Frontal cortex (tissue), 4 donors: ENCODE data around the gene SHLD2. TPM values are rescaled to one million over a fixed set of nuclear protein-coding genes. Genes with fewer than 3 reads are reported as not detected.
"Not testable (repeated sequence)": the region's sequence is repeated elsewhere in the genome, so short reads cannot be mapped to it uniquely, and the experiment has no call there.

Experiments used
- DNase-seq, 2 donors: peaks; one replicate each; pipeline ENCODE4 v3.0.0; 2012; ENCODE audit warnings: low spot score in 2 of 2
- FAIRE-seq: peaks from 2 replicates; lab custom pipeline; 2012; peaks lifted over from hg19 to GRCh38; lab: Jason Lieb, UNC
- total RNA-seq: library from RNA; depleted of rRNA; stranded (reverse); fragments of >200 nt; gene quantifications from one replicate; pipeline ENCODE4 v1.2.3, GENCODE V29; 2014
- donor health status: control.
- donor health status: control.
- donor health status: control.

The SHLD2 gene
- total RNA-seq, 1 donor from 2014 or later = 42.8 TPM

- not testable (repeated sequence) for DNase-seq, FAIRE-seq
These were observed 12.8 kb upstream of the SHLD2 start for GRCh38 chr10:87082219-87082618.

- FAIRE-seq, DNase-seq: not testable (repeated sequence)
These were observed 11.3 kb upstream of the SHLD2 start for GRCh38 chr10:87083576-87084290.

DNA sequence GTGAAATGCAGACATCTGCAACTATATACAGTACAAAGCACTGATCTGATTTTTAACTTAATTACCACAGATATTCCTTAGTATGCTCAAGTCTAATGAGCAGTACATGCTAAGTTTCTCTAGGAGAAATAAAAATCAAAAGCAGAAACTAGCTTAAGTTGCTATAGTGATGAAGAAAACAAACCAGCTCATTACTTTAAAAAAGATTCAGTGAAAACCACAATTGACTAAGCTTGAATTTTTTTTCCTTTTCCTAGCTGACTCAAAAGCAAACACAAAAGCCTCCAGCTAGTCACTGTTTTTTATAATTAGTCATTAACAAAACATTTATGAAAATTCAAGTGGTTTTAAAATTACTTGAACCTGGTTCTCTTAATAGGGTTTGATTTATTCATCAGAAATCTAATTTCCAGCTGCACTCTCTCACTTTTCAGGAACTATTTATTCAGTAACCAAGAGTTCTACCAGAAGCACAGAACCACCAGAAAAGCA, 10.7 kb upstream of the SHLD2 start:
- DNase-seq, FAIRE-seq: not testable (repeated sequence)

- FAIRE-seq (no peak), DNase-seq (no peak)
These were observed 9.5 kb upstream of the SHLD2 start for GRCh38 chr10:87085537-87085936.

GRCh38 chr10:87089746-87090145, 5.3 kb upstream of the SHLD2 start:
- FAIRE-seq = no peak
- DNase-seq = no peak

DNA sequence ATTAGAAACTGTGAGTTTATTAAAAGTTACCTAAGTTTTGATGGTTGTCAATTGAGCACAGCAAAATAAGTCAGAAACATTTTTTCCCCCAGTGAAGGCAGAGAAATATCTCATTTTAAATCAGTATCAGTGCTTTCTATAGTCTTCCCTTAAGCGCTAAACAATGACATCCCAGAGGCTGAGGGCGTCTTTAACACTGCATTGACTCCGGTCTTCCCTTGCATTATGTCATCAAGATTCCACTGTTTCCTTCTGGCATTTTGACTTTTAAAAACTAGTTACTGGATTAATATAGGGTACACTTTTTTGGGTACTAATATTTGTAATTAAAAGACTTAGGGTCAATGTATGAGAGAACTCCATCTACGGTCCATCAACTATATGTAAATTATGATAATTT, 4.2 kb upstream of the SHLD2 start:
- DNase-seq (no peak), FAIRE-seq (no peak)

DNA sequence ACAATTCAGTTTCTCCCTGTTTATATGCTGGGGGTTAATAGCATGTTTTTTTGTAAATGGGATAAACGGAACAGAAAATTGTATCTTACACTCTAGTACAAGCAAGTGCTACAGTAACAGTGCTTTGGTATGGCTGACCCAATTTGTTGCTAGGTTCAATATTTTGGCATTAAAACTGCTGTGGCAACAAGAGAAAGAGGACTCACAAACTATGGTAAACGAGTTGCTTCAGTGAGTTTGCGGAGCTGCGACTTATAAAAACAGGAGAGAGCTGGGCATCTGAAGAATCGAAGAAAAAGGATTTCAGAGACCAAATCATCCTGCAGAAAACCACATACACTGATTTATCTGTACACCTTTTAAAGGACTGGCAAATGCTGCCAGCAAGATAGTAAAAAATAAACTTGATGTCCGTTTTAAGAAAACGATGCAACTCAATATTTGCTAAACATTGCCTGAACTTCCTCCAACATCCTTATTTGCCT, 2.6 kb upstream of the SHLD2 start:
- no peak for FAIRE-seq

DNA sequence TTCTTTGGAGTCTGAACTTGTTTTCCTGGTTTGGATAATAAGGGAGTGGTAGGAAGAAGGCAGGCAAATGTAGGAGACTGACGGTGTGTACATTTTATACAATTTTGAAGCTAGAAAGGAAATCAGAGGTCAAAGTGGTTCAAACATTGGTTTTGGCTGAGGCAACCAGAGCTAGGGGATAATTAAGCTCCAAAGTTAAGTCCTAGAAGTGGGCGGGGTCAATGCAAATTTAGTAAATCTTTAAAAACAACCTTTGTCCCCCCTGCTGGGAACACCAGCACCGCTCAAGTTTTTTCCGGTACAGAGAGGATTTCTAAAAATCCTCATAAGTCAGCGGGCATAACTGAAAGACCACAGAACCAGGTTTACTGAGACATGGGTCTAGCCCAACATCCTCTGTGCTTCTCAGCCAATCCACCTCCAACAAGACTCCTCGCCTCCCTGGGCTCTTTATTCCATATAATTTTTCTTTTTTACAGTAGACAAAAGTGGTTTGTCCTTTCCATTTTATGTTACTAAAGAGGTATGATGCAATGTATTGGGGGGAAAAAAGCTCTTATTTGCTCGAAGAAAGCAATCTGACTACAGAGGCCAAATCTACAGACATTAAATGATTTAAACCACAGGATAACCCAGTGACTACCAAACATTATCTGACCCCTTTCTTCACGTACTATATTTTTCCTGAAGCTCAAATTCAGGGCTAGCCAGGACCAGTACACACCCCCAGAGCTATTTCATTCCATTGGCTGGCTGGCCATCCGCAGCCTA, 2.0 kb upstream of the SHLD2 start:
- no peak for FAIRE-seq
- DNase-seq = no peak

More for the DNA sequence above, 2.6 kb upstream of the SHLD2 start:
- no peak for DNase-seq

GRCh38 chr10:87093632-87094372, 1.2 kb upstream of the SHLD2 start:
- no peak for FAIRE-seq

GRCh38 chr10:87095236-87095945, 385 bp downstream of the SHLD2 start:
- DNase-seq (peak in 1 of 2 donors; percentile 74), FAIRE-seq (no peak)

More at GRCh38 chr10:87093632-87094372, 1.2 kb upstream of the SHLD2 start:
- DNase-seq = peak in 1 of 2 donors; percentile 20

- DNase-seq (no peak), FAIRE-seq (no peak)
These were observed 7.0 kb downstream of the SHLD2 start for GRCh38 chr10:87101996-87102395.

- DNase-seq, FAIRE-seq: not testable (repeated sequence)
These were observed 9.7 kb downstream of the SHLD2 start for GRCh38 chr10:87104727-87105126.

- FAIRE-seq (no peak), DNase-seq (no peak)
These were observed 10.6 kb downstream of the SHLD2 start for GRCh38 chr10:87105446-87106124.

GRCh38 chr10:87118122-87118521, 23.1 kb downstream of the SHLD2 start:
- peak; percentile 89 for FAIRE-seq

DNA sequence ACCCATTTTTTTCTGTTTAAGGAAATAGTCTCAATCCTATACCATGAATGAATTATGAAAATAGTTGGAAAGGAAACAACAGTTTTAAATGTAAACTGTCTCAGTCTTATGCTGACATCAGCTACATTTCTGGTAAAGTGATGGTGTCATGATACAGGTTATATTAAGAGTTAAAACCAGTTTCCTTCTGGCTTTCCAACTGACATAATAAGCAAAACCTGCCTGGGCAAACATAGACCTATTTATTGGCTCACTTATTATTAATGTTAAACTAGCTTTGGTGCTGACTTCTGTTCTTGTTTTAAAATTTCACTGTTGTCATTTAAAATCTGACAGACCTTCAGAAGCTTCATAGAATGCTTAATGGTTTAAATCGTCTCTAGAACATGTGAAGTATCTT, 24.0 kb downstream of the SHLD2 start:
- not testable (repeated sequence) for FAIRE-seq, DNase-seq

More at GRCh38 chr10:87118122-87118521, 23.1 kb downstream of the SHLD2 start:
- DNase-seq = not testable (repeated sequence)

GRCh38 chr10:87123351-87123750, 28.3 kb downstream of the SHLD2 start:
- not testable (repeated sequence) for DNase-seq, FAIRE-seq

DNA sequence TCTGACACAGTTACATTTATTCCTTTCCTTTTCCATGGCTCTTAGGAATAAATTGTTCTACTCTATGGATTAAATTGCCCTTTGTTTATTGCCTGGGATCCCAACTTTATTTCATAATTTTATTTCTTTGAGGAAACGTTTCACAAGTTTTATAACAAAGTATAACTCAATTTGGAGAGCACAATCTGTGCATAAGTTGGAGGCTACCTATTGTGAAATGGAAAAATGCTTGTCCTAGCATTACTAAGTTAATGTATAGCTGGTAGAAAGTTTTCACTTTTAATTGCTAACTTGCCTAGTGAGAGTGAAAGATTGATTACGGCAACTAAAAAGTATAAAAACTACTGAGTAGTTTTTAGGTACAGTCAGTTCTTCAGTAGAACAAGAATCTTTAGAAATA, 32.0 kb downstream of the SHLD2 start:
- DNase-seq = not testable (repeated sequence)
- peak; percentile 58 for FAIRE-seq

DNA sequence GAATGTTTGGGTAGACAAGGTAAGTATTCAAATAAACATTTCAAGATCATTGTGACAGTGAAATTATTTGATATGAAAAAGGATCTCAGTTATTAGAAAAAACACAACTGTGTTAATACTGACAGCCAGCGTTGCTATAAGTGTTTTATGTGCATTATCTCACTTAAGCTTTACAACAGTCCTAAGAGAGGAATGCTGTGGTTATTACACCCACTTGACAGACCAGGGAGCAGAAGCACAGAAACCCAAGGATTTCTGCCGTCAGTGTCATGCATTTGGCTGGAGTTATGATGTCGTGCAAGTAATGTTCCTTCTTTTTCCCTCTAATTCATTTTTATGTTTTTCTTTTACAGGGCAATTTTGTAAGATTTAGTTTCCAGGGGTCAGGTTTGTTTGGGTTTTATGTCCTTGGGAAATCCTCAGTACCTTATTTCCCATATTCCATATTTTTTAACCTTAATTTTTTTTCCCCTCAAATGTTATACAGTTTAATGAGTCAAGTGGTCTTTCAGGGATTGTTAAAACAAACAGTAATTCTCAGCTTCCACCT, 32.7 kb downstream of the SHLD2 start:
- not testable (repeated sequence) for FAIRE-seq, DNase-seq
